Activated CD8-positive, alpha-beta memory T cell treated with anti-CD3 and anti-CD28 coated beads for 1 hour (primary cell): ENCODE data around the gene HYDIN.

ENCODE experiments used
- DNase-seq, 2 donors: peaks; one replicate each; pipeline ENCODE4 v3.0.0-alpha.2; 2020; ENCODE audit warnings: low read depth in 1 of 2; ENCODE audit errors: extremely low read depth in 1 of 2

The HYDIN gene

DNA sequence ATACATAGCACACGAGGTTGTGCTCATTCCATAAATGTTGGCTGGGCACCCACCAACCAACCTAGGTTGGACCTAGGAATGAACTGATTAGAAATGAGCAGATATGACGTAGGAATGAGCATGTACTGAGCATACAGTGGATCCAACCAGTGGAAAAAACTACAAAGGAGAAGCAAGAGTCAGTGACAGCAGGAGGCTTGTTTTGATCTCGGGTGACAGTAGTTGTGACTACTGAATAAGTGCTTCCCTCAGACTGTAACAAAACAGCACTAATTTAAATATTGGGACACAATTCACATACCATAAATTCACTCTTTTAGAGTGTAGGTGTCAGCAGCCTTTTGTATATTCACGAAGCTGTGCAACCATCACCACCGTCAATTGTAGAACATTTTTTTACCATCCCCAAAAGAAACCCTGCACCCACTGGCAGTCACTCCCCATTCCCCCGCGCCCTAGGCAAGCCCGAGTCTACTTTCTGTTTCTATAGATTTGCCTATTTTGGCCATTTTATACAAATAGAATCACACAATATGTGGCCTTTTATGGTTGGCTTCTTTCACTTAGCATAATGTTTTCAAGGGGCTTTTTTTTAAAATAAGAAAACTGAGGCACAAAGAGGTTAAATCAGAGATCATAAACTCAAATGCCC lies 436.5 kb downstream of the HYDIN start:
- no peak for DNase-seq

GRCh38 chr16:70790815-70791214 lies 439.7 kb downstream of the HYDIN start:
- no peak for DNase-seq

GRCh38 chr16:70789595-70790447 lies 440.7 kb downstream of the HYDIN start:
- no peak for DNase-seq

DNA sequence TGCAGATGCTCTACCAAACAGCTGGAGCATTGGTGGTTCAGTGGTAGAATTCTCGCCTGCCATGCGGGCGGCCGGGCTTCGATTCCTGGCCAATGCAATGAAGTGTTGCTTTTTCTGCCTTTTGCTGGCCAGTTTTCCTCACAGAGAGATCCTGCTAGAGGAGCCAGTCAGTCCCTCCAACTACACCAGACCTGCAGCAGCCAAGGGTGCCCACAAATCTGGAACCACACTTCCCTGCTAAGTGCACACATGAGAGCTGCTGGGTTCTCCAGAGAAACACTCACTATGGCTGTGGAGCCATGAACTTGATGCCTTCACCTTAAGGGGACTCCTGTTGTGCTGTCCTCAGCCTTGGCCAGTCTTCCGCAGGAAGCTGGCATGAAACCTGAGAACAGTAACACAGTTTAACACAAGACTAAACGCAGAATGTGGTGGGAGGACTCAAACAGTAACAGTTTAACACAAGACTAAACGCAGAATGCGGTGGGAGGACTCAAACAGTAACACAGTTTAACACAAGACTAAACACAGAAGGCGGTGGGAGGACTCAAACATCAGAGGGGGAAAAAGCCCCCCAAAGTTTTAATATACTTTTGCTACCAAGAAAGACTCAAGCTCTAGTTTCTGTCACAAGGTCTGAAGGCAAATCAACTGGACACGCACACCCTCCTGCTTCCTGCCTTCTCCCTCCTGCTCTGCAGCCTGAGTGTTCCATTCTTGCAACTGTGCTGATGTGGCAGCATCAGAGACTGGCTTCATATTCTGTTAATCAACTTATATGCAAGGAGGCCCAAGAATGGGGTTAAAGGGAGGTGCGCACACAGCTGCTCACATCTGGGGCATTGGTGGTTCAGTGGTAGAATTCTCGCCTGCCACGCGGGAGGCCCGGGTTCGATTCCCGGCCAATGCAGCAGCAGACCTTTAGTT lies 441.6 kb downstream of the HYDIN start:
- DNase-seq, result no peak

GRCh38 chr16:70786020-70786755 lies 444.3 kb downstream of the HYDIN start:
- no peak for DNase-seq

DNA sequence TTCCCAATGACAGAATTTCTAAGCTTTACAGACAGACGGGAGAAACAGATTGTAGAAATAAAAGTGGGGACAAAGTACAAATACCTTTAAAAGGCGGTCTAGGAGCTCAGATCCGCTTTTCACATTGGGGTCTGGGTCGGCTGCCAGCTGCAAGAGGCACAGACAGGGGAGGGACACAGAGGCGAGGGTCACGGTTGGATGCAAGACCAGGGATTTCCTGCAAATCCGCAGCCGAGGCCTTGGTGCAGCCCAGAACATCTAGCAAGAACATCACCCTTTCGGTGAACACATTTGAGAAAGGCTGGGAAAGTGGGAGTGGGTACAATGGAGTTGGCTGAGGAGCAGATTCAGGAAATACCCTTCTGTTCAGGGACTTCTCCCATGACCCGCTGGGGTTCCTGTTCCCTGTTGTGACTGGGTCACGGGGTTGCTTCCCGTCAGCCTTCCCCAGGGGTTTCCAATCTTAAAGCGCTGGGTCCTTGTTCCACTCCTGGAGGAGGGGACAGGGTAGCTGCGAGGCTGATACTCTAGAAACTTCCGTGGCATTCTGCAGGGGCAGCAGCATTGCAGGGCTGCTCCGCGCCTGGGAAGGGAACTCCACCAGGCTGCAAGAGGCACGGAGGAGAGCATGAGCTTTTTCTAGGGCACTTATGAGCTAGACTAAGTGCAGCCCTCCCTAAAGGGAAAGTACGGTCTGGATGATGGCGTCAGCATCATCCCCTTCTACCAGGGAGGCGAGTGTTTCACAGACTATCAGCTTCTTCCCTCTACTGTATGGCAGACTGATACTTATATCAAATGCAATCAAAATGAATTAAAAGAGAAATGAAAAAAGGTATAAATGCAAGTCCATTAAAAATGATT lies 445.6 kb downstream of the HYDIN start:
- DNase-seq, result no peak

GRCh38 chr16:70782237-70782636 lies 448.3 kb downstream of the HYDIN start:
- no peak for DNase-seq

DNA sequence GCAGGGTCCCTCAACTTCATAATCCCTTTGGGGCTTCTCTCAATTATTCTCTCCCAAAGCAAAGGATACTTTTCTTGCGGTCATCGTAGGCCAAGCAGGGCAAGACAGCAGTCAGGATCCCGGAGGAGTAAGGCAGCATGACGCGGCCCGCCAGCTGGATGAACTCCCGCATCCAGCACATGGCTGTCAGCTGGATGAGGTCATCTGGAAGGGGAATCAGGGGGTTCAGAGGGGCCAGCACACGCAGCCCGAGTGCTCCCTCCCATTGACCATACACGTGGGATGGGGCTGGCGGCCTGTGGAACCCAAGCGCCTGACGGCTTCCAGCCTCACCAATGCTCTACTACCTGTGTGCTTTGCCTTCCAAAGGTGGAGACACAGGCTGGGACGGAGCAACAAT lies 448.7 kb downstream of the HYDIN start:
- no peak for DNase-seq

GRCh38 chr16:70780546-70780945 lies 450.0 kb downstream of the HYDIN start:
- no peak for DNase-seq

DNA sequence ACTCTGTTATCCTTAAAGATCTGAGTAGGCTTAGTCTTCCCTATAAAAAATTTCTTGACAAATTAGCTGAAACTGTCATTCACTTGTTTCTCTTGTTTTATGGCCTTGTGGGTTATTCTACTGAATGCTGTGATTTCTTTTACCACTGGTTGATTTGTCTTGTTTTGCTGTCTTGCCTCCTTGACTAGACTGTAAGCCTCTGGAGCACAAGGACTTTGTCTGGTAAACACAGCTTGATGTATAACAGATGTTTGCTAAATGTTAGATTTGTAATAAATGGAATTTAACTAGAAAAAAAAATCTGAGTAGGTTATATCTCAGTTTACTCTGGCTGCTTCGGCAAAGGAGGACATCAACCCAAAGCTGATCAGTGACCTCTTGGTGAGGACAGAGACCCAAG lies 451.2 kb downstream of the HYDIN start:
- DNase-seq, result no peak

DNA sequence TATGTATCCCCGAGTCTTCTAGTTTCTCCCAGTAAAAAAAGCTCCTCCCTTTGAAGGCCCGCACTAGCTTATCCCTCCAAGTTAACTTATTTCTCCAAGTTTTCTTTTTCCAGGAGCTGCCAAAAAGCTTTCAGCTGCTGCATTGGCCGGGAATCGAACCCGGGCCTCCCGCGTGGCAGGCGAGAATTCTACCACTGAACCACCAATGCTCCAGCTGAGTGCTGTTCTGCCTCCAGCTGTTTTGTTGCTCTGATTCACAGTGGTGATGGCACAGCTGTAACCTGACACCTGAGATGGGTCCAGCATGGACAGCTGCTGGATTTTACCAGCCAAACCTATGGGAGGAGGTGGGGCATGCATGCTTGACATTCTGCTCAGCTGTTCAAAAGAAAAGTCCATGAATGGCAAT lies 451.6 kb downstream of the HYDIN start:
- DNase-seq, result no peak

GRCh38 chr16:70777973-70778406 lies 452.5 kb downstream of the HYDIN start:
- DNase-seq, result no peak

DNA sequence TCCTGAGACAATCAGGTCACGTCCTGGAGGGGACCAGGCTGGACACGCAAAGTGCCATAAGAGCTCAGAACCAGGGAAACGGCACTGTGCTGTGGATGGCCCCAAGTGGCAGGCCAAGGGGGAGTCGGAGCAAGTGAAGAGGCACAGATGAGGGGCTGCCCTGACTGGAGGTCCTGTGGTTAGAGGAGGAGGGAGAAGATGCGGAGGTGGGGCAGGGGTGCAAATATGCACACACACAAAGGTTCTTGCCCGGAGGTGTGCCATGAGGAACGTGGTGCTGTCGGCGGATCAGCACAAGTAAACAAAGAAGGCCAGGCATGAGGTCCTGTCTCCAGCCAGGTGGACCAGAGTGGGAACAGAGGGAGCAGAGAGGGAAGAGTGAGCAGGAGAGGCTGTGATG lies 453.0 kb downstream of the HYDIN start:
- DNase-seq, result no peak

- DNase-seq, result no peak
These were observed 455.1 kb downstream of the HYDIN start for GRCh38 chr16:70775399-70775798.

DNA sequence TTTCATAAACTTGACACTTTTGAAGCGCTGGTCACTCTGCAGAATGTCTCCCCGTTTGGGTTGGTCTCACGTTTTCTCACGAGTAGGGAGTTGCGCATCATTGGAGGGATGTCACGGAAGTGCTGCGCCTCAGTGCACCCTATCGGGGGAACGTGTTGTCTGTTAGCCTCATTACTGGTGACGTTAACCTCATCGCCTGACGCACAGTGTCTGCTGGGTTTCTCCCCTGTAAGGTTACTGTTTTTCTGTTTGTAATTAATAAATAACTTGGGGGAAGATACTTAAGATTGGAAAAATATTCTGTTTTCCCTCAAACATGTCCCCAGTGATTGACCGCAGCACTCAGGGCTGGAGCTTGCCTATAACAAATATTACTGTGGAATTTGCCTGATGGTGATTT lies 456.3 kb downstream of the HYDIN start:
- DNase-seq, result no peak

DNA sequence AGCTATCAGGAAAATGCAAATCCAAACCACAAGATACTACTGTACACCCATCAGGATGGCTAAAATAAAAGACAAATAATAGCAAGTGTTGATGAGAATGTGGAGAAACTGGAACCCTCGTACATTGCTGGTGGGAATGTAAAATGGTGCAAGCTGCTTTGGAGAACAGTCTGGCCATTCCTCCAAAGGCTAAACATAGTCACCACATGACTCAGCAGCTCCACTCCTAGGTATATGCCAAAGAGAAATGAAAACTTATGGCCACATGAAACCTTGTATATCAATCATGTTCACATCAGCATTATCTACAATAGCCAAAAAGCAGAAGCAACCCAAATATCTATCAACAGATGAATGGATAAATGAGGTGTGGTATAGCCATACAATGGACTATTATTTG lies 458.0 kb downstream of the HYDIN start:
- DNase-seq, result no peak

DNA sequence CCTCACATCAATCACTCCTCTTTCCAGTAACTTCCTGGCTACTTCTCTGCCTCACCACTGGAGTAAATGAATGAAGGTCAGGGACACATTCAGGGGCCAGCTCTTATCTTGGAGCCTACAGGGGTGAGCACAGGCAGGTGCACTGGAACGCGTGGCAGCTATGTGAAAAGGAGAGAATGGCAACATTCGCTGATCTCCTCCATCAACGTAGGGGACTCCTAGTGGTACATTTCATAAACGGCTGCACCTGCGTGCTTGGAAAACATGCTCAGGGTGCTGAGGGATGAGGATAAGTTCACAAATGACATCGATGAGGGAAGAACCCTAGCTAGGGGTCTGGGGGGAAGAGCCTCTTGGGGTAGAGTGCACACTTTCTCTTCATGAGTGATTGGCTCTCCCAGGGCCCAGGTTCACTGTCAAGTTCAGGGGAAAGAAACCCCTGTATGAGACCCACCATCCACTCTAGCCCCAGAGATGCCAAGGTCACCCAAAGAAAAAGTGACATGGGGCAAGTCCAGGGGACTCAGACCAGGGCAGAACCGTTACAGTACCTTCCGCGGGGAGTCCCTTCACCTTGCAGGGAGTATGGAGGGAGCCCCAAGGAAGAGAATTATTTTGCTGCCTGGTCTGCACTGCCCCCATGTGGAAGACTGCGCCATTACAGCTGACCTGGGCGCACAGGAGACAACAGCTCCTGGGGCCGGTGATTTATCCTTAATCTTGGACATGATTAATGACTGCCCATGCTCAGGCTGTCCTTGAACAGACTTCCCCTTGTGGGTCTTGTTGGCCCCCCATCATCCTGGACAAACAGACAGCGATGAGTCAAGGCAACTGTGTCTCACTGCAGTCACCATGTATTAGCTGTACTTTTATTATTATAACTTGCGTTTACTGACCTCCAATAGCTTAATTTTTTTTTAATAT lies 459.6 kb downstream of the HYDIN start:
- DNase-seq, result peak; percentile 12 to 40

DNA sequence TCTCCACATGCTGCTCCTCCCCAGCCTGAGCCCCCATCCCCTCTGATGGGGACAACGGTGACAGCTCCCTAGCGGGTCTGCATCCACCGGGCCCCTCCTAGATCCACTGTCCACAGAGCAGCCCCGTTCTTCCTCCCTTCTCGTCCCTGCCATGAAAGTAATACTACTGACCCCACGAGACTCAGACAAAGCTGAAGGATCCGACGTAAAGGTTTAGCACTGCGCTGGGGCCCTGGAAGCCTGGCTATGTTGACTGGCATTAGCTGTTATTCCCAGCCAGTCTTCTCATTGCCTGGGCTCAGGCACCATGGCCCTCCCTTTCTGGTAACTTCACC lies 460.3 kb downstream of the HYDIN start:
- no peak for DNase-seq

GRCh38 chr16:70769761-70770160 lies 460.8 kb downstream of the HYDIN start:
- DNase-seq, result no peak
